ENCODE results near the gene CABP1.

Gene CABP1

DNA sequence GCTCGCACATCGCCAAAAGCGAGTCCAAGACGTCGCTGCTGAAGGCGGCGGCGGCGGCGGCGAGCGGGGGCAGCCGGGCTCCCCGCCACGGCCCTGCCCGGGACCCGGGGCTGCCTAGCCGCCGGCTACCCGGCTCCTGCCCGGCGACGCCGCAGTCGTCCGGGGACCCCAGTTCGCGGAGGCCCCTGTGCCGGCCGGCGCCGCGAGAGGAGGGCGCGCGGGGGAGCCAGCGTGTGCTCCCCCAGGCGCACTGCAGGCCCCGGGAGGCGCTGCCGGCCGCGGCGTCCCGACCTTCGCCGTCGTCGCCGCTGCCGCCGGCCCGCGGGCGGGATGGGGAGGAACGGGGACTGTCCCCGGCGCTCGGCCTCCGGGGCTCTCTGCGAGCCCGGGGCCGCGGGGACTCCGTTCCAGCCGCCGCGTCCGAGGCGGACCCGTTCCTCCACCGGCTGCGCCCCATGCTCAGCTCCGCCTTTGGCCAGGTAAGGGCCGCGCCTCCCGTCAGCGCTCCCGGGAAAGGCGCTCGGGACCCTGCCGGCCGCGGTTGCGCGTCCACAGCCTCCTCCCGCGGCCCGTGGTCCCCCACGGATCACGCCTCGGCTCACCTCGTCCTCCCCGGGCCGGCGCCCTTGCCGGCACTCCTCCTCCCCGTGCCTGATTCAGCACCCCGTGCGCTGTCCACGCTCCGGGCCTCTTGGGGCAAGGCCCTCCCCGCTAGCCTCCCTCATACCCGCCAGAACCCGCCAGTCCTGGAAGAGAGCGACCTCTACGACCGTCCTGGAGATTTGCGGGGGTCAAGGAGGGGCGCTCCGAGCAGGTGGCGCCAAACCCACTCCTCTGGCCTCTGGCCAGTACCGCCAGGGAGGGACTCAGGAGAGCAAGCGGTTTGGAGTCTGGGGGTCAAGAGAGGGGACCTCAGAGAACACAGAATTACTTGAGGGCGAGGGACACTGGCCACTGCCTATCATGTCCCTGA lies 721 bp downstream of the CABP1 start:
- H3K4me3 ChIP-seq (ENCODE audit: severe bottlenecking) = peak overlapping the region; percentile 43
- no peak for DNase-seq (ENCODE audit: low spot score)

DNA sequence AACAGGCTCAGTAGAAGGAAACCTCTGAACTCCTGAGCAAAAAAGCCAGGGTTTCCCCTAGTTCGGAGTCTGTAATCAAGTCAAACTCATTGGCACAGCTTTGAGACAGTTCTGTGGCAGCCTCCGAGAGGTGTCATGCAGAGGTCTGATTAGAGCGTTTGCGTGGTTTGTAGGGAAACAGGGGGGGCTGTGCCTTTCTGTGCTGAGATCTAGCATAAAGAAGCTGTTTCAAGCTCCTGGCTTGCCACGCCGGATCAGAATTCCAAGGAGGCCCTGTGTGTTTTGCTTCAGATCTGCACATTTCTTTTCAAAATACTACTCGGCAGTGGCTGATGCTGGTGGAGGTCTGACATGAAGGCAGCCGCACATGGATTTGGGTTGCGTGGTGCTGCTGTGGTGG lies 1.7 kb downstream of the CABP1 start:
- Histone ChIP-seq H3K4me1 (ENCODE audit: insufficient read depth, poor library complexity, severe bottlenecking) (peaks cover 5% of the 10 kb centered on the region), H3K4me3 (ENCODE audit: severe bottlenecking) (no peak overlapping the region), H3K27ac (ENCODE audit: poor library complexity, severe bottlenecking) (no peak overlapping the region), H3K9me3 (ENCODE audit: severe bottlenecking) (no peaks in the 10 kb centered on the region), H3K36me3 (ENCODE audit: low read depth) (no peaks in the 10 kb centered on the region), H3K27me3 (ENCODE audit: insufficient read depth, poor library complexity, severe bottlenecking) (peaks cover 15% of the 10 kb centered on the region)
- DNase-seq (ENCODE audit: low spot score) = no peak
- TF ChIP-seq, protein P1, sequence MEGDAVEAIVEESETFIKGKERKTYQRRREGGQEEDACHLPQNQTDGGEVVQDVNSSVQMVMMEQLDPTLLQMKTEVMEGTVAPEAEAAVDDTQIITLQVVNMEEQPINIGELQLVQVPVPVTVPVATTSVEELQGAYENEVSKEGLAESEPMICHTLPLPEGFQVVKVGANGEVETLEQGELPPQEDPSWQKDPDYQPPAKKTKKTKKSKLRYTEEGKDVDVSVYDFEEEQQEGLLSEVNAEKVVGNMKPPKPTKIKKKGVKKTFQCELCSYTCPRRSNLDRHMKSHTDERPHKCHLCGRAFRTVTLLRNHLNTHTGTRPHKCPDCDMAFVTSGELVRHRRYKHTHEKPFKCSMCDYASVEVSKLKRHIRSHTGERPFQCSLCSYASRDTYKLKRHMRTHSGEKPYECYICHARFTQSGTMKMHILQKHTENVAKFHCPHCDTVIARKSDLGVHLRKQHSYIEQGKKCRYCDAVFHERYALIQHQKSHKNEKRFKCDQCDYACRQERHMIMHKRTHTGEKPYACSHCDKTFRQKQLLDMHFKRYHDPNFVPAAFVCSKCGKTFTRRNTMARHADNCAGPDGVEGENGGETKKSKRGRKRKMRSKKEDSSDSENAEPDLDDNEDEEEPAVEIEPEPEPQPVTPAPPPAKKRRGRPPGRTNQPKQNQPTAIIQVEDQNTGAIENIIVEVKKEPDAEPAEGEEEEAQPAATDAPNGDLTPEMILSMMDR (IDR thresholded peaks at IDR 0.05; ENCODE audit: poor library complexity, severe bottlenecking) = no peak
- ATAC-seq (ENCODE audit: low read depth) = no peak

More for the DNA sequence above, 721 bp downstream of the CABP1 start:
- H3K4me1 ChIP-seq (ENCODE audit: insufficient read depth, poor library complexity, severe bottlenecking) = peaks cover 5% of the 10 kb centered on the region
- H3K27me3 ChIP-seq (ENCODE audit: insufficient read depth, poor library complexity, severe bottlenecking) = peaks cover 15% of the 10 kb centered on the region
- TF ChIP-seq, protein P1 (IDR thresholded peaks at IDR 0.05; ENCODE audit: poor library complexity, severe bottlenecking) = no peak
- H3K36me3 ChIP-seq (ENCODE audit: low read depth) = no peaks in the 10 kb centered on the region
- peak; percentile 82 for ATAC-seq (ENCODE audit: low read depth)
- H3K27ac ChIP-seq (ENCODE audit: poor library complexity, severe bottlenecking) = no peak overlapping the region
- no peaks in the 10 kb centered on the region for H3K9me3 ChIP-seq (ENCODE audit: severe bottlenecking)

DNA sequence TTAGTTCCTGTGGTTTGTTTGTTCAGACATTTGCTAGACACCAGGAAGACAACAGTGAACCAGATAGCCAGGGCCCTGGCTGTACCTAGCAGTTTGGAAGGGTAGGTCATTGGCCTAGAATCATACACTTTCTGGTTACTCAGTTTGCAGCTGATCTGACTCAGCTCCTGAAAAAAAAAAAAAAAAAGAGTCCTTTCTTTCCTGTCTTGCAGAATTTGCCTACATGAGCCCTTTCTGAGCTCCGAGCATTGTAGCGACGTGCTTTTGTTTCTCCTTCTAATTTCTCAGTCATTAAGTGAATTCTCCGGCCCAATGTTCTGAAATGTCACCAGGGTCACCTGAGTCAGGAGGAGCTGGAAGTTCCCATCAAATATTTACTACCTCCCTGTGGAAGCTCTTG lies 2.4 kb downstream of the CABP1 start:
- ATAC-seq (ENCODE audit: low read depth) (no peak), DNase-seq (ENCODE audit: low spot score) (no peak)
- H3K4me1 ChIP-seq (ENCODE audit: insufficient read depth, poor library complexity, severe bottlenecking) = peaks cover 5% of the 10 kb centered on the region
- H3K36me3 ChIP-seq (ENCODE audit: low read depth) = no peaks in the 10 kb centered on the region
- TF ChIP-seq, protein P1 (IDR thresholded peaks at IDR 0.05; ENCODE audit: poor library complexity, severe bottlenecking) = no peak
- H3K27ac ChIP-seq (ENCODE audit: poor library complexity, severe bottlenecking) = no peak overlapping the region
- no peaks in the 10 kb centered on the region for H3K9me3 ChIP-seq (ENCODE audit: severe bottlenecking)
- H3K27me3 ChIP-seq (ENCODE audit: insufficient read depth, poor library complexity, severe bottlenecking) = peaks cover 15% of the 10 kb centered on the region
- no peak overlapping the region for H3K4me3 ChIP-seq (ENCODE audit: severe bottlenecking)

DNA sequence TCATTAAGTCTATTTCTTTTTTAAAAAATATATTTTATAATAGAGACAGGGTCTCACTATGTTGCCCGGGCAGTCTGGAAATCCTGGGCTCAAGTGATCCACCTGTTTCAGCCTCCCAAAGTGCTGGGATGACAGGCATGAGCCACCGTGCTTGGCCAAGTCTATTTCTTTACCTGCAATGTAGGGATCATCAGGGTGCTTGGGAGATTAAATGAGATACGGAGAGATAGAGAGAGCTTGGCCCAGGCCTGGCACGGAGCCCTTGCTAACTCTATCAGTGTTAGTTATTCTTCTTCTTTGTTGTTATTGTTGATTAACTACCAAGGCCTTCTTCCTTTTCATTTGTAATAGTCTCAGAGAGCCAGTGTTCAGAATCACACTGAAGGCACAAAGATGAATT lies 3.1 kb downstream of the CABP1 start:
- Histone ChIP-seq H3K36me3 (ENCODE audit: low read depth) (no peaks in the 10 kb centered on the region), H3K27me3 (ENCODE audit: insufficient read depth, poor library complexity, severe bottlenecking) (peaks cover 15% of the 10 kb centered on the region)
- ATAC-seq (ENCODE audit: low read depth) = no peak

More for the DNA sequence above, 3.1 kb downstream of the CABP1 start:
- TF ChIP-seq, protein P1 (IDR thresholded peaks at IDR 0.05; ENCODE audit: poor library complexity, severe bottlenecking) = no peak
- DNase-seq (ENCODE audit: low spot score) = no peak
- peaks cover 5% of the 10 kb centered on the region for H3K4me1 ChIP-seq (ENCODE audit: insufficient read depth, poor library complexity, severe bottlenecking)
- H3K9me3 ChIP-seq (ENCODE audit: severe bottlenecking) = no peaks in the 10 kb centered on the region
- H3K4me3 ChIP-seq (ENCODE audit: severe bottlenecking) = no peak overlapping the region
- no peak overlapping the region for H3K27ac ChIP-seq (ENCODE audit: poor library complexity, severe bottlenecking)
